ENCODE data around the gene KDM1A.

KDM1A gene

DNA sequence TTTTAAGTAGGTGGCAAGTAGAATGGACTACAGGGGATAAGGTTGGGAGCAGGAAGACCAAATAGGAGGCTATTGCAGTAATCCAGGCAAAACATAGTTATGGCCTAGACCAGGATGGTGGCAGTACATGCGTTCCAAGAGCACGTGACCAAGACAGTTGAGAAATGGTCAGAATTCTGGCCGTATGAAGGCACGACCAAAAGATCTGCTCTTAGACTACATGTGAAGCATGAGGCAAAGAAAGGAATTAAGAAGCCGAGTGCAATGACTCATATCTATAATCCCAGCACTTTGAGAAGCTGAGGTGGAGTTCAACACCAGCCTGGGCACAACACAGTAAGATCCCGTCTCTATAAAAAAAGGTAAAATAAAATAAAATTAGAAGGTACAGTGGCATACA lies 78.0 kb downstream of the KDM1A start:
- TF ChIP-seq, protein P1, sequence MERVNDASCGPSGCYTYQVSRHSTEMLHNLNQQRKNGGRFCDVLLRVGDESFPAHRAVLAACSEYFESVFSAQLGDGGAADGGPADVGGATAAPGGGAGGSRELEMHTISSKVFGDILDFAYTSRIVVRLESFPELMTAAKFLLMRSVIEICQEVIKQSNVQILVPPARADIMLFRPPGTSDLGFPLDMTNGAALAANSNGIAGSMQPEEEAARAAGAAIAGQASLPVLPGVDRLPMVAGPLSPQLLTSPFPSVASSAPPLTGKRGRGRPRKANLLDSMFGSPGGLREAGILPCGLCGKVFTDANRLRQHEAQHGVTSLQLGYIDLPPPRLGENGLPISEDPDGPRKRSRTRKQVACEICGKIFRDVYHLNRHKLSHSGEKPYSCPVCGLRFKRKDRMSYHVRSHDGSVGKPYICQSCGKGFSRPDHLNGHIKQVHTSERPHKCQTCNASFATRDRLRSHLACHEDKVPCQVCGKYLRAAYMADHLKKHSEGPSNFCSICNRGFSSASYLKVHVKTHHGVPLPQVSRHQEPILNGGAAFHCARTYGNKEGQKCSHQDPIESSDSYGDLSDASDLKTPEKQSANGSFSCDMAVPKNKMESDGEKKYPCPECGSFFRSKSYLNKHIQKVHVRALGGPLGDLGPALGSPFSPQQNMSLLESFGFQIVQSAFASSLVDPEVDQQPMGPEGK (CRISPR knock-in tag; IDR thresholded peaks at IDR 0.05; ENCODE audit: borderline replicate concordance) = no peak
- TF ChIP-seq ESRRG (CRISPR knock-in tag; IDR thresholded peaks at IDR 0.05) (no peak), SNAI2 (CRISPR knock-in tag; IDR thresholded peaks at IDR 0.05) (no peak), OSR1 (CRISPR knock-in tag; IDR thresholded peaks at IDR 0.05) (no peak), ZFP30 (CRISPR knock-in tag; IDR thresholded peaks at IDR 0.05) (no peak)
- no peak for ATAC-seq

DNA sequence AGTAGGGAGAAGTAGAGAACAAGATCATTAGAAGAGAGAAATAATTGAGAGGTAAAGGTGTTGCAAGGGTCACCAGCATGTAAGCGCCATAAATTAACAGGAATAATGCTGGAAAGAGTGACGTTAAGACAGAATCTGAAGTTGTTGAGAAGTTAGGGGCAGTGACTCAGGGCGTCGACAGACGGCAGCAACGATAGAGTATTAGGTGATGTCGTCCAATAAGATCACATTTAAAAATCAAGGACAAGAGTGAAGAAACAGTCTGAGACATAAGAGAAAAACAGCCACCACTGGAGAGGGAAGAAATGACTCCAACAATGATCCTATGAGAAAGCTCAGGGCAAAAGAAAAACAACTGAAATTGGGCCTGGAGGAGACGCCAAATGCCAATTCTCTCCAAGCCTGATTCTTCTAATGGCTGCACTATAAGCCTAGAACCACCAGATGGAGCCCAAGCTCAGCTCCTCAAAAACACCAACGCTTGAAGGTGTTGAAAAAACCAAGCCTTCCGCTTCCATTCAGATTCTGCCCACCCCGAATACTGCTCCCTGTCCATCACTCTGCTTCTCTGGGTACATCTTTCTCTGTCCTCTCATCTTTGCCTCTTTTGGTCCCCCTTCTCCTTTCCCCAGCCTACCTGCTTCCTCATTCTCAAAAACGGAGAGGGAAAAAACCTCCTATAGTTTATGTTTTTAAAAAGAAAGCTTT lies 79.3 kb downstream of the KDM1A start:
- peak; percentile 55 for ATAC-seq
- TF ChIP-seq, protein P2, sequence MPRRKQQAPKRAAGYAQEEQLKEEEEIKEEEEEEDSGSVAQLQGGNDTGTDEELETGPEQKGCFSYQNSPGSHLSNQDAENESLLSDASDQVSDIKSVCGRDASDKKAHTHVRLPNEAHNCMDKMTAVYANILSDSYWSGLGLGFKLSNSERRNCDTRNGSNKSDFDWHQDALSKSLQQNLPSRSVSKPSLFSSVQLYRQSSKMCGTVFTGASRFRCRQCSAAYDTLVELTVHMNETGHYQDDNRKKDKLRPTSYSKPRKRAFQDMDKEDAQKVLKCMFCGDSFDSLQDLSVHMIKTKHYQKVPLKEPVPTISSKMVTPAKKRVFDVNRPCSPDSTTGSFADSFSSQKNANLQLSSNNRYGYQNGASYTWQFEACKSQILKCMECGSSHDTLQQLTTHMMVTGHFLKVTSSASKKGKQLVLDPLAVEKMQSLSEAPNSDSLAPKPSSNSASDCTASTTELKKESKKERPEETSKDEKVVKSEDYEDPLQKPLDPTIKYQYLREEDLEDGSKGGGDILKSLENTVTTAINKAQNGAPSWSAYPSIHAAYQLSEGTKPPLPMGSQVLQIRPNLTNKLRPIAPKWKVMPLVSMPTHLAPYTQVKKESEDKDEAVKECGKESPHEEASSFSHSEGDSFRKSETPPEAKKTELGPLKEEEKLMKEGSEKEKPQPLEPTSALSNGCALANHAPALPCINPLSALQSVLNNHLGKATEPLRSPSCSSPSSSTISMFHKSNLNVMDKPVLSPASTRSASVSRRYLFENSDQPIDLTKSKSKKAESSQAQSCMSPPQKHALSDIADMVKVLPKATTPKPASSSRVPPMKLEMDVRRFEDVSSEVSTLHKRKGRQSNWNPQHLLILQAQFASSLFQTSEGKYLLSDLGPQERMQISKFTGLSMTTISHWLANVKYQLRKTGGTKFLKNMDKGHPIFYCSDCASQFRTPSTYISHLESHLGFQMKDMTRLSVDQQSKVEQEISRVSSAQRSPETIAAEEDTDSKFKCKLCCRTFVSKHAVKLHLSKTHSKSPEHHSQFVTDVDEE (CRISPR knock-in tag; IDR thresholded peaks at IDR 0.05) = 0 out of 2 replicates have a peak, but pooled peaks have one; percentile 22
- TF ChIP-seq SNAI2 (CRISPR knock-in tag; IDR thresholded peaks at IDR 0.05) = no peak
- TF ChIP-seq, protein P3, sequence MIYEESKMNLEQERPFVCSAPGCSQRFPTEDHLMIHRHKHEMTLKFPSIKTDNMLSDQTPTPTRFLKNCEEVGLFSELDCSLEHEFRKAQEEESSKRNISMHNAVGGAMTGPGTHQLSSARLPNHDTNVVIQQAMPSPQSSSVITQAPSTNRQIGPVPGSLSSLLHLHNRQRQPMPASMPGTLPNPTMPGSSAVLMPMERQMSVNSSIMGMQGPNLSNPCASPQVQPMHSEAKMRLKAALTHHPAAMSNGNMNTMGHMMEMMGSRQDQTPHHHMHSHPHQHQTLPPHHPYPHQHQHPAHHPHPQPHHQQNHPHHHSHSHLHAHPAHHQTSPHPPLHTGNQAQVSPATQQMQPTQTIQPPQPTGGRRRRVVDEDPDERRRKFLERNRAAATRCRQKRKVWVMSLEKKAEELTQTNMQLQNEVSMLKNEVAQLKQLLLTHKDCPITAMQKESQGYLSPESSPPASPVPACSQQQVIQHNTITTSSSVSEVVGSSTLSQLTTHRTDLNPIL (CRISPR knock-in tag; IDR thresholded peaks at IDR 0.05; ENCODE audit: low read depth) = no peak

DNA sequence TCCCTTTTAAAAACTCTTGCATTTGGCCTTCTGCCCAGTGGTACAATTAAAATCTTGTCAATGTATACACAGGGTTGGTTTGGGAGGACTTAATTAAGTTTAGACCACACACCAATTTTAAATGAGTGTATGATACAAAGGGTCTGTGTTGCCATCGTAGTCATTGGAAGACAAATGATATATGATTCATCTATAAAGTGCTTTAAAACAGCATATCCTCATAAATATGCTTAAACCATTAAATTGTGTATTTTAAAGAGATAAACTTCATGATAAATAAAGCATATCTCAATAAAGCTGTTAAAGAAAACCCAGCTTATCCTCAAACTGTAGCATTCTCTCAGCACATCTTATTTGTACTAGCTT lies 79.9 kb downstream of the KDM1A start:
- no peak for TF ChIP-seq SNAI2 (CRISPR knock-in tag; IDR thresholded peaks at IDR 0.05)
- TF ChIP-seq, protein P1 (CRISPR knock-in tag; IDR thresholded peaks at IDR 0.05; ENCODE audit: borderline replicate concordance) = no peak
- no peak for TF ChIP-seq TCF4 (CRISPR knock-in tag; IDR thresholded peaks at IDR 0.05; ENCODE audit: borderline replicate concordance)
- TF ChIP-seq ZNF70 (CRISPR knock-in tag; IDR thresholded peaks at IDR 0.05) = no peak
- TF ChIP-seq GLIS3 (CRISPR knock-in tag; IDR thresholded peaks at IDR 0.05) = no peak
- no peak for TF ChIP-seq ARNTL (CRISPR knock-in tag; IDR thresholded peaks at IDR 0.05; ENCODE audit: borderline replicate concordance, low read depth)
- TF ChIP-seq BACH2 (CRISPR knock-in tag; IDR thresholded peaks at IDR 0.05; ENCODE audit: borderline replicate concordance) = no peak
- no peak for TF ChIP-seq OSR1 (CRISPR knock-in tag; IDR thresholded peaks at IDR 0.05)
- no peak for TF ChIP-seq TOX (CRISPR knock-in tag; IDR thresholded peaks at IDR 0.05; ENCODE audit: borderline replicate concordance)
- no peak for TF ChIP-seq PPARA (CRISPR knock-in tag; IDR thresholded peaks at IDR 0.05; ENCODE audit: borderline replicate concordance)
- TF ChIP-seq ZFP30 (CRISPR knock-in tag; IDR thresholded peaks at IDR 0.05) = no peak
- TF ChIP-seq, protein P4, sequence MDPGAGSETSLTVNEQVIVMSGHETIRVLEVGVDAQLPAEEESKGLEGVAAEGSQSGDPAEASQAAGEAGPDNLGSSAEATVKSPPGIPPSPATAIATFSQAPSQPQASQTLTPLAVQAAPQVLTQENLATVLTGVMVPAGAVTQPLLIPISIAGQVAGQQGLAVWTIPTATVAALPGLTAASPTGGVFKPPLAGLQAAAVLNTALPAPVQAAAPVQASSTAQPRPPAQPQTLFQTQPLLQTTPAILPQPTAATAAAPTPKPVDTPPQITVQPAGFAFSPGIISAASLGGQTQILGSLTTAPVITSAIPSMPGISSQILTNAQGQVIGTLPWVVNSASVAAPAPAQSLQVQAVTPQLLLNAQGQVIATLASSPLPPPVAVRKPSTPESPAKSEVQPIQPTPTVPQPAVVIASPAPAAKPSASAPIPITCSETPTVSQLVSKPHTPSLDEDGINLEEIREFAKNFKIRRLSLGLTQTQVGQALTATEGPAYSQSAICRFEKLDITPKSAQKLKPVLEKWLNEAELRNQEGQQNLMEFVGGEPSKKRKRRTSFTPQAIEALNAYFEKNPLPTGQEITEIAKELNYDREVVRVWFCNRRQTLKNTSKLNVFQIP (CRISPR knock-in tag; IDR thresholded peaks at IDR 0.05; ENCODE audit: borderline replicate concordance, low read depth) = no peak
- TF ChIP-seq, protein P5, sequence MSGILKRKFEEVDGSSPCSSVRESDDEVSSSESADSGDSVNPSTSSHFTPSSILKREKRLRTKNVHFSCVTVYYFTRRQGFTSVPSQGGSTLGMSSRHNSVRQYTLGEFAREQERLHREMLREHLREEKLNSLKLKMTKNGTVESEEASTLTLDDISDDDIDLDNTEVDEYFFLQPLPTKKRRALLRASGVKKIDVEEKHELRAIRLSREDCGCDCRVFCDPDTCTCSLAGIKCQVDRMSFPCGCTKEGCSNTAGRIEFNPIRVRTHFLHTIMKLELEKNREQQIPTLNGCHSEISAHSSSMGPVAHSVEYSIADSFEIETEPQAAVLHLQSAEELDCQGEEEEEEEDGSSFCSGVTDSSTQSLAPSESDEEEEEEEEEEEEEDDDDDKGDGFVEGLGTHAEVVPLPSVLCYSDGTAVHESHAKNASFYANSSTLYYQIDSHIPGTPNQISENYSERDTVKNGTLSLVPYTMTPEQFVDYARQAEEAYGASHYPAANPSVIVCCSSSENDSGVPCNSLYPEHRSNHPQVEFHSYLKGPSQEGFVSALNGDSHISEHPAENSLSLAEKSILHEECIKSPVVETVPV (CRISPR knock-in tag; IDR thresholded peaks at IDR 0.05) = no peak
- no peak for TF ChIP-seq ZC3H10 (CRISPR knock-in tag; IDR thresholded peaks at IDR 0.05)
- TF ChIP-seq ZFP3 (CRISPR knock-in tag; IDR thresholded peaks at IDR 0.05) = no peak
- ATAC-seq = no peak

Measured in SK-N-SH treated with all-trans-retinoic acid at 6 μM for 48 hours (cell line).